HL-60 (cell line): Measurements from ENCODE around the gene PTMA.

Source experiments
- DNase-seq, 2 experiments: peaks; one replicate each; pipeline ENCODE4 v3.0.0-alpha.2; 2010 to 2020; ENCODE audit warnings: low read depth in 1 of 2, low spot score in 1 of 2
- H3K27ac ChIP-seq: fragments of 250-450 bp; sonication (Bioruptor Pico); replicated peaks from 2 replicates; pipeline ENCODE4 v1.5.1; 2020; ENCODE audit warnings: mild to moderate bottlenecking, moderate library complexity
- H3K27me3 ChIP-seq: fragments of 250-450 bp; sonication (Bioruptor Pico); 2 replicates; pipeline ENCODE4 v1.5.1; 2021; ENCODE audit warnings: mild to moderate bottlenecking, moderate library complexity; ENCODE audit not compliant: insufficient read depth, poor library complexity, severe bottlenecking
- H3K4me3 ChIP-seq: replicated peaks from 2 replicates; pipeline ENCODE4 v1.5.1; 2011; ENCODE audit warnings: mild to moderate bottlenecking, control low read depth, low read length; ENCODE audit not compliant: insufficient read depth
- CTCF ChIP-seq: IDR thresholded peaks from one replicate; pipeline ENCODE4 v1.5.1; 2011; ENCODE audit warnings: low read length, control low read depth, inconsistent platforms; ENCODE audit not compliant: insufficient read depth
- GABPA ChIP-seq: IDR thresholded peaks from 2 replicates; pipeline ENCODE4 v1.6.1; 2012; ENCODE audit warnings: low read depth
- POLR2AphosphoS5 ChIP-seq: IDR thresholded peaks from 2 replicates; pipeline ENCODE4 v1.6.1; 2012; ENCODE audit warnings: low read depth
- REST ChIP-seq: IDR thresholded peaks from 2 replicates; pipeline ENCODE4 v1.6.1; 2012; ENCODE audit warnings: low read depth; ENCODE audit not compliant: insufficient replicate concordance
- SPI1 ChIP-seq: IDR thresholded peaks from 2 replicates; pipeline ENCODE4 v1.6.1; 2012; ENCODE audit warnings: low read depth, mild to moderate bottlenecking, borderline replicate concordance

Gene PTMA

GRCh38 chr2:231726276-231726675 is 18.0 kb downstream of the PTMA start:
- DNase-seq = no peak
- no peaks in the 10 kb centered on the region for H3K27me3 ChIP-seq
- H3K27ac ChIP-seq = no peak overlapping the region
- TF ChIP-seq GABPA = no peak
- no peak for TF ChIP-seq REST
- no peak for TF ChIP-seq SPI1
- TF ChIP-seq POLR2AphosphoS5 = no peak
- TF ChIP-seq CTCF = no peak
- no peak overlapping the region for H3K4me3 ChIP-seq

- H3K27me3 ChIP-seq = no peaks in the 10 kb centered on the region
- no peak overlapping the region for H3K4me3 ChIP-seq
- no peak for DNase-seq
- TF ChIP-seq GABPA (no peak), CTCF (no peak)
- no peak overlapping the region for H3K27ac ChIP-seq
Measured at GRCh38 chr2:231727621-231728020, 19.3 kb downstream of the PTMA start.

DNA sequence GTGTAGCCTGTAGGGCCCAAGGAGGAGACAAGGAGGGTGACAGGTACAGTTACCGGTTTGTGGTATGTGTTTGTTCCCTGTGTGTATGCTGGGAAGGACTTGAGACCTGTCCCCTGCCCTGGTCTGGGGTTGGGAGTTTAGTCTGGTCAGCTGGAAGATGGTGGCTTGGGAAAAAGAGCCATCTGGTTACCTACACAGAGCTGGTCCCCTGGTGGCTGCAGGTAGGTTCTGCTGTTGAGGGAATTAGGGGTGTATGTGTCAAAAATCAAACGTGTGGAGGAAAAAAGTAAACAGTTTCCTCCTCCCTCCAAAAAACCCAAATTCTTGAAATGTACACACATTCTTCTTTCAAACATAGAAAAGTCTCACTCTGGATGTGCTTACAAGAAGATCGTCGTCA is 24.3 kb downstream of the PTMA start:
- TF ChIP-seq REST (no peak), CTCF (no peak), POLR2AphosphoS5 (no peak), SPI1 (no peak), GABPA (no peak)
- no peak for DNase-seq

GRCh38 chr2:231737761-231738160 is 29.4 kb downstream of the PTMA start:
- no peak for DNase-seq
- H3K4me3 ChIP-seq = no peak overlapping the region
- TF ChIP-seq REST = no peak
- no peak for TF ChIP-seq CTCF
- TF ChIP-seq SPI1 = no peak
- no peak for TF ChIP-seq GABPA
- no peak for TF ChIP-seq POLR2AphosphoS5
- no peak overlapping the region for H3K27ac ChIP-seq
- no peaks in the 10 kb centered on the region for H3K27me3 ChIP-seq

More for the DNA sequence above, 24.3 kb downstream of the PTMA start:
- Histone ChIP-seq H3K27ac (no peak overlapping the region), H3K27me3 (no peaks in the 10 kb centered on the region), H3K4me3 (no peak overlapping the region)
